CD4-positive, alpha-beta T cell treated with Interleukin-2 at 100 ng/mL for 4 hours (primary cell): Measurements from ENCODE around the gene TRIM67.
"Not testable (repeated sequence)": the region's sequence is repeated elsewhere in the genome, so short reads cannot be mapped to it uniquely, and the experiment has no call there.

Experiments used
- DNase-seq: peaks from one replicate; pipeline ENCODE4 v3.0.0-alpha.2; 2020; ENCODE audit warnings: low spot score

Gene TRIM67

DNA sequence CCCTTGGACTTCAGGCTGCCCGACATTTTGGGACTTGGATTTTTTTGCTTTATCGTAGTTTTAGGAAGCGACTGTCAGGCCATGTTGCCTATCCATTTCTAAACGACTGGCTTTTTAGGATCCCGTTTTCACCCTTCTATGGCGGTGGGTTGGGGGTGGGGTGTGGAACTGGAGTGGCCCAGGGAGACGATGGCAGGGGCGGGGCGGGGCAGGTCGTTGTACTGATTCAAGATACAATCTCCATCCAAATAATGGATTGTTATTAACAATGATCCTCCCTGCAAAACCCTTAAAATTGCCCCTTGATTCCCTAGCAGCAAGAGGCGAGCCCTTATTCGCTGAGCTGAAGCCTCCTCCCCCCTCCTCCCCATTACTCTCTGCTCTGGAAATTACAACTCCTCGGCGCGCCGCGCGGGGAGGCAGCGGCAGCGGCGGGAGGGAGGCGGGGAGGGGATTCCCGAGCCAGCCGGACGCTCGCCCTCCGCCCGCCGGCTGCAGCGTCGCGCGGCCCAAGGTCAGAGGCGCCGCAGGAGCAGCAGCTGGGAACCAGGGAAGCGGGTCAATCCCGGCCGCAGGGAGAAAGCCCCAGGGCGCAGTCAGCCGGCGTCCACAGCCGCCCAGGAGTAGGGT lies at the start of gene TRIM67:
TRIM67 (plus strand) TSS at position 392 of the 630 bp plus-strand sequence. CDS start 912 bp downstream, outside the sequence.
- no peak for DNase-seq

DNA sequence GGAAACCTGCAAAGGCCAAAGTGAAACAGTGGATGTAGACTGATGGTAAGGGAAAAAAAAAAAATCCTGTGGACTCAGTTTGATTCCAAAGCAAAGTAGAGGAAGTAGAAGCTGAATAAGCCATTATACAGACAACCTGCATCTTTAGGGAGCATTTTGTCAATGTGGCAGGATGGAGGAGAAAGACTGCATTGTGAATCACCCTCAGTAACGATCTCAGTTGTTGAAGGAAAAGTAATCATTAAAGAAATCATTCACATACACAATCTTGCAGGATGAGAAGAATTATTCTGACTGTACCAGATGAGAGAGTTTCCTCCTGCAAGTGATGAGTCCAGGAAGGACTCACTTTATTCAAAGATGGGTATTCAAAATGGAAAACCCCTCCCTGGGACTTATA lies 45.1 kb upstream of the TRIM67 start:
- no peak for DNase-seq

DNA sequence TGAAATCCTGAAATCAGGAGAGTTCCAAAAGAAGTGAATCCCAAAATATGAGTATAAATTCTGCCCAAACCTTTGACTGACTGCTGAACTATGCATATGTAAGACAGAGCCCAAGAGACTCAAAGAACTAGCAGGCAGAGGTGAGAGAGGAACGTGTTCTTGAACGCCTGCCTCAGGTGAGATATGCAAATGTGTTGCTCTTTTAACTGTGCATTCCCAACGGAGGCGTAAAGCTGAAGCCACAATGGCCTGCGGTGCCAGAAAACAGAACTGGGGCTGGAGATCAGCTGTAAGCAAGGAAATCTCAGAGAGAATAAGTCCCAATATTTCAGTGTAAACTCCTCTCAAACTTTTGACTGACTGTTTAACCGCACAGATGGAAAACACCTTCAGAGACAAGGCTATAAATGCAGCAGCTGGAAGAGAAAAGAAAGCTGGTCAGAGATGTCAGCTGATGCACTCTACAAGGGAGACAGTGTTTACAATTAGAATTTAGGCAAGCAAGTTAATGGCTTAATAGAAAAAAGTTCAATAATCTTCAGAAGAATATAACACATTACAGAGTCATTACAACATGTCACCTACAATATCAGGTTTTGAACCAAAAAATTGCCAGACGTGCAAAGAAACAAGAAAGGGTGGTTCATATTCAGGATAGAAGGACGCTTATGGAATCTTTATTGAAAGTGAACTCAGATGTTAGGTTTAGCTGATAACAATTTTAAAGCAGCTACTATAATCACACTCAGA lies 43.0 kb upstream of the TRIM67 start:
- no peak for DNase-seq

DNA sequence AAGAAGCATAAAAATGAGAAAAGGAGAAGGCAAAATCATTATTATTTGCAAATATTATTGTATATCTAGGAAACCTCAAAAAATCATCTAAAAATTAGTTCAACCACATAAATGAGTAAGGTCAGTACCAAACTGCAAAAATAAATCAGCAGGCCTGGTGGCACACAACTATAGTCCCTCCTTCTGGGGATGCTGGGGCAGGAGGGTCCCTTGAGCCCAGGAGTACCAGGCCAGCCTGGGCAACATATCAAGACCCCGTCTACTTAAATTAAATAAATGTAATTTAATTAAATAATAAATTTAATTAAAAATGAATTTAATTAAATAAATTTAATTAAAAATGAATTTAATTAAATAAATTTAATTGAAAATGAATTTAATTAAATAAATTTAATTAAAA lies 40.3 kb upstream of the TRIM67 start:
- no peak for DNase-seq

DNA sequence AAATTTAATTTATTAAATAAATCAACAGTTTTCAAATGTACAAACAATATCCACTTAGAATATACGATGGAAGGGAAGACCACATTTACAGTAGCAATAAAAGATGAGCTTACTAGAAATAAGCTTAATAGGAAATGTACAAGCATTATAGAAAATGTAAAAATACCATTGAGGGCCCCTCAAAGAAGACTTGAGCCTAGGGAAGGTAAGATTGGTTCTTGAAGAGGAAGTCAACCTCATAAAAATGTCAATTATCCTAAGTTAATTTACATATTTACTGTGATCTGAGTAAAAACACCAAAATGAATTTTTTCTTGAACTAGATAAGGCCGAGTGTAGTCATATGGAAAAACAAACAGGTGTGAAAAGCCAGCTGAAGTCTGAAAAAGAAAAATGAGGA lies 39.7 kb upstream of the TRIM67 start:
- no peak for DNase-seq

DNA sequence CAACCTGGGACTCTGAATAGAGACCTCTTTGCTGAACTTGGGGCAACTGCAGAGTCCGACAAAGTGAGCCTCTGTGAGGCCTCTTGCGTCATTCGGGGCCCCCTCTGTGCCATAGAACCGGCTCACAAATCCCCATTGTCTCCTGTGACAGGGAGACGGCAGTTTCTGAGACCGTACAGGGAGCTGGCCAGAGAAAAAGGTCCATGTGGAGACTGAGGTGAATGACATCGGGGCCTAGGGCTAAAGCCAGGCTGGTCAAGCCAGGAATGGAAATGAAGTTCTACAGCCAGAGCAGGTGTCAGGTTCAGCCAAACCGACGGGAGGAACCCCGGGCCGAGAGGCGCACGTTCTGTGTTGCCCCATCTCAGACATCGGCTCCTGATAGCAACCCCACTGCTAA lies 37.1 kb upstream of the TRIM67 start:
- no peak for DNase-seq

DNA sequence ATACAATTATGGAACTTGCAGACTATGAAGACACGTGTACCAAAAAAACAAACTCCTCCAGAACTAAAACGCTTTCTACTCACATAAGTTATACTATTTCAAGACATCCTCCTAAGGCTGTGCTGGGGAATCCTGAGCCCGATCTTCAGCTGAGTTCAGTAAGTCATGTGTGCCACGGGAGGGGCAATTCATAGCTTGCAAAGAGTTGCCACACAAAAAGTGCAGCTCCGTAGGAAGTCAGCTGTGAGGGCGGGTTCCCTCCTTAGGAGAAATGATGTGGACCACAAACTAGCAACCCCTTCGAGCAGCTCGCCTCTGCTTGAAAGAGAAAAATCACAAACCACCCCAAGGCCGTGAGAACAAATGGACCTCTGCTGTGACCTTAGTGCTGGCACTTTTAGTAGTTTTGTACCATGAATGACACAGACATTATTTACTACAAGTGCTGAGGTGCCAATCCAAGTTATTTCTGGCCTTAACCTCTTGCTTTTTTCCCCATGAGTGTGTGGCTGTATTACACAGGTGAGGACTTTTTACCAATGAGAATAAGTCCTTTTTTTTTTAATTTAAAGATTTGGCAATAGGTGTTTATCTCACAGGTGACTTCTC lies 35.8 kb upstream of the TRIM67 start:
- no peak for DNase-seq

DNA sequence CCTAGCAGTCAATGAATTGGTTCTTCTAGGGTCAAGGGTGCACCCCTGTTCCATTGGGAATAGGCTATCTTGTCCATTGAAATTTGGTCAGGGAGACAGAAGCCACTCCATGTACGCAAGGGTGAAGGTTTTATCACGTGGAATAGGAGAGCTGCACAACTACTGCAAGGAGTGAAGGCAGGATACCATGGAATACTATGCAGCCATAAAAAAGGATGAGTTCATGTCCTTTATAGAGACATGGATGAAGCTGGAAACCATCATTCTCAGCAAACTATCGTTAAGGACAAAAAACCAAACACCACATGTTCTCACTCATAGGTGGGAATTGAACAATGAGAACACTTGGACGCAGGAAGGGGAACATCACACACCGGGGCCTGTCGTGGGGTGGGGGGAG lies 34.8 kb upstream of the TRIM67 start:
- DNase-seq = not testable (repeated sequence)

DNA sequence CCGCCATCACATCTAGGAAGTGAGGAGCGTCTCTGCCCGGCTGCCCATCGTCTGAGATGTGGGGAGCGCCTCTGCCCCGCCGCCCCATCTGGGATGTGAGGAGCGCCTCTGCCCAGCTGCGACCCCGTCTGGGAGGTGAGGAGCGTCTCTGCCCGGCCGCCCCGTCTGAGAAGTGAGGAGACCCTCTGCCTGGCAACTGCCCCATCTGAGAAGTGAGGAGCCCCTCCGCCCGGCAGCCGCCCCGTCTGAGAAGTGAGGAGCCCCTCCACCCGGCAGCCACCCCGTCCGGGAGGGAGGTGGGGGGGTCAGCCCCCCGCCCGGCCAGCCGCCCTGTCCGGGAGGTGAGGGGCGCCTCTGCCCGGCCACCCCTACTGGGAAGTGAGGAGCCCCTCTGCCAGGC lies 33.4 kb upstream of the TRIM67 start:
- not testable (repeated sequence) for DNase-seq

DNA sequence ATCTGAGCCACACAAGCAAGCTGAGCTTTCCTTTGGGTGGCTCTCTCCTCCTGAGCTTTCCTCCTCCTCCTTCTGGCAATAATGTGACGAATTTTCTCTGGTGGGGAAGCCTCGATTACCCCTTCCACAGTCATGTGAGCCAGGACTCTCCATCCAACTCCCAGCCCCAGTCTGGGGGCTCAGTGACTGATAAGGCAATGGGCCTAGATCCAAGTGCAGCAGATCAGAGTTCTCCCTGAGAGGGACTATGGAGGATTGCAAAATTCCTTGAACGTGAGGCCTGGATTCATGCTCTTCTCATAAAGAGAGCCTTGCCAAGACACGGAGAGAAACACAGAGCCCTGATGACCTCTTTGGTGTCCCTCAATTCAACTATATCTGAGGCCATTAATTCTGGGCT lies 31.3 kb upstream of the TRIM67 start:
- no peak for DNase-seq

DNA sequence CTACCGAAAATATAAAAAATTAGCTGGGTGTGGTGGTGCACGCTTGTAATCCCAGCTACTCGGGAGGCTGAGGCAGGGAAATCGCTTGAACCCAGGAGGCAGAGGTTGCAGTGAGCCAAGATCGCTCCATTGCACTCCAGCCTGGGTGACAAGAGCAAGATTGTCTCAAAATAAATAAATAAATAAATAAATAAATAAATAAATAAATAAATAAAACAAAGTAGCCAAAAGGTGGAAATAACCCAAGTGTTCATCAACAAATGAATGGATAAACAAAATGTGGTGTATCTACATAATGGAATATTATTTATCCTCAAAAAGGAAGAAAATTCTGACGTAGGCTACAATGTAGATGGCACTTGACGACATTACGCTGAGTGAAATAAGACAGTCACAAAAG lies 29.3 kb upstream of the TRIM67 start:
- DNase-seq = not testable (repeated sequence)

DNA sequence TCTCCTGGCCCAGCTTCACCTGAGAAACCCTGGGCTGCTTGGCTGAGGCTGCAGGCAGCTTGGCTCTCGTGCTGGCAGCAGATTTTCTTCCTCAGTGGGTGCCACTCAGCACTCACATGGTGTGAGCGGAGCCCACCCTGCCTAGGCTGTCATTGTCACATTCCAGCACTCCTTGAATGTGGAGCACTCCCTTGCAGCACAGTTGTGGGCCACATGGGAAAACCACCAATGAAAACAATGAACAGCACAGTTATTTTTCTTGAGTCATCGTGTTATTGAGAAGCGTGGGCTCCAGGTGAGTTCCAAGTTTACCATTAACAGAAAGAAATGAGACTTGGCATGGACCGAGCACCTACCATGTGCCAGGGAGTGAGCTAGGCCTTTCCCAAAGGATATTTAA lies 27.2 kb upstream of the TRIM67 start:
- no peak for DNase-seq

DNA sequence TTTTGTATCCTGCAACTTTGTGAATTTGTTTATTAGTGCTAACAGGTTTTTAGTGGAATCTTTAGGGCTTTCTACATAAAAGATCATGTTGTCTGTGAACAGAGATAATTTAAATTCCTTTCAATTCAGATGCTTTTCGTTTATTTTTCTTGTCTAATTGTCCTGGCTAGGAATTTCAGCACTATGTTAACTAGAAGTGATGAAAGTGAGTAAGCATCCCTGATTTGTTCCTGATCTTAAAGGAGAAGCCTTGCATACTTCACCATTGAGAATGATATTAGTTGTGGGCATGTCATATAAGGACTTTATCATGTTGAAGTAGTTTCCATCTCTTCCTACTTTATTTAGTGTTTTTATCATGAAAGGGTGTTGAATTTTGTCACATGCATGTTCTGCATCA lies 23.6 kb upstream of the TRIM67 start:
- no peak for DNase-seq

DNA sequence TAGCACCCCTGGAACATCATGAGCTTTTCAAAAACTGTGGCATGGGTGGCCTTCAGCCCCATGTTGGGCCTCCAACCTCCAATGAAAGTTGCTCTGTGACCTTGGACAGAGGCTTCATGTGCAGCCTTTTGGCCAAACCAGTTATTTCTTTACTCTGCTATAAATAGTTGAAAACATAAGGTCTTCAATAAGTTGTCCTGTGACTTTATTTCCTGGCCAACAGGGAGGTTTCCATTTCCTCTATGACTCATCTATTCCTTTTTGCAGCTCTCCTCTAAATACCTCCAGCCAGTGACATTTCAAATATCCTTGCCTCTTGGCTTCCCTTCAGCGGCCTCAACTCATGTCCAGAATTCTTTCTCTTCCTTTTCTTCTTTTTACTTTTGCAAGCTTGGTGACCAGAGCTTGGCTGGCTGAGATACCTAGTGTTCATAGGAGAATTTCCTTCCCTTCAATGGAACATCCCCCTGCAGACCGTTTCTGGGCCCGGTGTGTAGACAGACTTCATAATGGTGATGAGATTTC lies 22.7 kb upstream of the TRIM67 start:
- no peak for DNase-seq

DNA sequence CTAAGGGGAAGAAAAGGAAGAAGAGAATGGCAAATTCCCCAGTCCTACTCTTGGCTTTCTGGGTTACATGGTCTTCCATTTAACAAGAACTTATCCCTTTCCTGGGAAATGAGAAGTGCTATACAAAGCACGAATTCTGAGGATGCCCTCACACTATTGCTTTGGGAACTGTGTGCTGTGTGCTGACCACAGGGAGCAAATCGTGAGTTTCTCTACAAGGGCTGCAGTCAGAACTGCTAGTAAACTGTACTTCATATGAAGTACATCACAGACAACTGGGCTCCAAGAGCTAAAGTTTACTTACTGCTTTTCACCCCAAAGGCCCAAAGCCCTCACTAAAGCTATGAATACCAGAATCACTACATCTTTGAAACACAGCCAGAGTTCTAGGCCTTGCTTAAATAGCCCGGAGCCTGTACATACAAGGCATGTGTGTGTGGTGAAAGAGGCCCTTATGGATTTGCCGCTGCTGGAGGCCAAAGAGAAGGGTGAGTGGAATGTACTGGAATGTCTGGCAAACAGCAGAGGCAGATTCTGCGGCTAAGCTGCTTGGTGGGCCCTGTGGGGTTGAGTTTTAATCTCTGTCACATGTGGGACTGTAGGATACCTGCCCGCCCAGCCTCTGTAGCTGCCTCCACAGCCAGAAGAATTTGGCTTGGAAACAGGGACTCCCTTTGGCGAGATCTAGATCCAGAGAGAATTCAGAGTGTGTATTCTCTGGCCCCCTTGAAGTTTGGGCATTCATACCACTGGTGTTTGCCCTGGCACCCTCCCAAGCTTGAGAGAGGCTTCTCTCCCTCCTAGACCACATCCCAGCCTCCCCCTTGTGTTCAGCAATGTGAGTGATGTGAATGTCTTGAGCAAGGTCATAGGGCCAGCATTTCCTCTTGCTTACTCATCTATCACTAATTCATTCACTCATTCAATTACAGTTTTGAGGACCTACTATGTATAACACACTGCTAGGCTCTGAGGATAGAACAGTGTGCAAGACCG lies 21.9 kb upstream of the TRIM67 start:
- DNase-seq = no peak

DNA sequence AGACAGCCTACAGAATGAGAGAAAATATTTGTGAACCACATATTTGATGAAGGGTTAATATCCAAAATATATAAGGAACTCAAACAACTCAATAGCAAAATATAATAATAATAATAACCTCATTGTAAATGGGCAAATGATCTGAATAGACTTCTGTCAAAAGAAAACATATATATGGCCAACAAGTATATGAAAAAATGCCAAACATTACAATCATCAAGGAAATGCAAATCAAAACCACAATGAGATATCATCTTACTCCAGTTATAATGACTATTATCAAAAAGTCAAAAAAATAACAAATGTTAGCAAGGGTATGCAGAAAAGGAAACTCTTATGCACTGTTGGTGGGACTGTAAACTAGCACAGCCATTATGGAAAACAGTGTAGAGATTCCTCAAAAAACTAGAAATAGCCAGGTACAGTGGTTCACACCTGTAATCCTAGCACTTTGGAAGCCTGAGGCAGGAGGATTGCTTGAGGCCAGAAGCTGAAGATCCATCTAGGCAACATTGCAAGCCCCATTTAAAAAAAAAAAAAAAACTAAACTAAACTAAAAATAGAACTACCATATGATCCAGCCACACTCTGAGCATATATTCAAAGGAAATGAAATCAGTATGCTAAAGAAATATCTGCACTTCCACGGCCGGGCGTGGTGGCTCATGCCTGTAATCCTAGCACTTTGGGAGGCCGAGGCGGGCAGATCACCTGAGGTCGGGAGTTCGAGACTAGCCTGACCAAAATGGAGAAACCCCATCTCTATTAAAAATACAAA lies 17.3 kb upstream of the TRIM67 start:
- DNase-seq = no peak

DNA sequence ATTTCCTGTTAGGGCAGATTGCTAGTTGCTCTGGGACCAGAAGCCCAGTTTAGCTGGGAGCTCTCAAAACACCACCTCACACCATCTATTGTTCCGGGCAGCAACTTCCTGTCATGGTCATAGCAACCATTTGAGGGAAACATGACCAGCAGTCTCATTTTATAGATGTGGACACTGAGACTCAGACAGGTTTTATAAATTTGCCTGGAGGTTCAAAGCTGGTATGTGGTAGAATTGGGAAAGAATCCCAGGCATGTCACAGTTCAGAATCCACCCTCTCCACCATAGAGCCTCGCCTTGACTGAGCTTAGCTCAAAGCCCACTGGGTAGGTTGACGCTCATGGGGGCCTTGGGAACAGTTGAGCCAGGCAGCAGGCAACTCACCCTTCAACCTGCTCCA lies 14.0 kb upstream of the TRIM67 start:
- DNase-seq = no peak

DNA sequence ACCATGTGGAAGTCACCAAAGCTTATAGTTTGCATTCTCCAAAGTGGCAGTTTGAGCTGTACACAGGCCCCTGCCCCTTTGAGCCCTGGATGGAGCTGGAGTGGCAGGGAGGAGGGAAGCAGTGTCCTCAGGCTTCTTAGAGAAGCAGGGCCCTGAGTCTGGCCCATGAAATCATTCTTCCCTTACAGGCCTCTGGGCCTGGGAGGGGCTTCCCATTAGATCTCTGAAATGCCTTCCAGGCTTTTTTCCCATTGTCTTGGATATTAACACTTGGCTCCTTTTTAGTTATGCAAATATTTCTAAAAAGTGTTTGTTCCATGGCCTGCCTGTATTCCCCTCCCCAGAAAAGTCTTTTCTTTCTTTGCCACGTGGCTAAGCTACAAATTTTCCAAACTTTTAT lies 10.0 kb upstream of the TRIM67 start:
- no peak for DNase-seq

DNA sequence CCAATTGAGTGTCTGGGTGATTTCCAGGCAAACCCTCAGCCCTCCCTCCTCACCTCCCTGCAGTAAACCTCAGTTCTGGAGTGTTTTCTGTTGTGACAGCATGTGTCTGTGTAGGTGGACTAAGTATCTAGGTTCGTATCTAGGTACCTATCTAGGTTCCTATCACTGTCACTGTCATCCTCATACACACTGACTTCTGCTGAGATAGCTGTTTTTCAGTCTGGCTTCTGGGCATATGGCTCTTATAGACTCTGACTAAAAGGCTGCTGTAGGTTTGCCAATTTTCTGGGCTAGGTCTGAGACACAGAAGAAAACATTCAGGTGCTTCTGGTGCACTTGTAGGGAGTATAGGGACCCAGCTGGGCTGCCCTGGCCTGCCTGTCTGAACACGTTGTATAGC lies 8.1 kb upstream of the TRIM67 start:
- no peak for DNase-seq

DNA sequence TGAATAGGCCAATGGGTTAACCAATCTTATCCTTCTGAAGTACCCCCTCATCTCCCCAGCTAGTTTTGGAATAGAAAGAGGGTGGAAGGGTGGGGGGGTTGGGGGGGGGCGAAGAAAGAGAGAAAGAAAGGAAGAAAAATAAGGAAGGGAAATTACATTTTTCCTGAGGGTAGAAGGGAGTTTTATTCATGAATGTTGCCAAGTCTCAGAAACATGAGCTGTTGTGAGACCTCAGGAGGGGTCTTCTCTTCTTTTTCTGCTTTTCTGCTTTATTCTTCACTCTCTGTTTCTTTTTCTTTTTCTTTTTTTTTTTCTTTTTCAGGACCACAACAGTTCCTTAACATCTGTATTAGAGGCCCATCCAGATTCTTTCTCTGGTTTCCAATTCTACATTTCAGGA lies 6.0 kb upstream of the TRIM67 start:
- DNase-seq = no peak

DNA sequence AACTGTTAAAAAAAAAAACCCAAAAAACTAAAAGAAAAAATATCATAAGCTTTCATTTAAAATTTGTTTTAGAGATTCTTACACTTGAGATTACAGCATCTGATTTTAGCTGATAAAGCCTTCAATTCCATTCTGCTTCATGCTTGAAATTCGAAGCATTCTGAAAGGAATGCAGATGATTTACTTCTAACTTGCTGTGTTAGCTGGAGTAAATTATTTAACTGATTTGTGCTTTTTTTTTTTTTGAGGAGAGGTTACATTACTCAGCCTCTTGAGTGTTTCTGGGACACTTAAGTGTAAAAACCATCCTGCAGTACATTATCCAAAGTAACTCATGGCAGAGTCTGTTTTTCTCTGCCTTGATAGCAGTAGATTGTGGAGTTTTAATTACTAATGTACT lies 4.5 kb upstream of the TRIM67 start:
- no peak for DNase-seq
